GM19452 (cell line): ENCODE results near the gene TIRAP.
"Not testable (repeated sequence)": the region's sequence is repeated elsewhere in the genome, so short reads cannot be mapped to it uniquely, and the experiment has no call there.

ENCODE experiments used
- ATAC-seq: cut with Tn5 transposase; IDR thresholded peaks from one replicate; pipeline ENCODE4 v1.9.1; 2021; ENCODE audit not compliant: unreplicated experiment

The TIRAP gene

GRCh38 chr11:126282361-126282735 is 545 bp upstream of the TIRAP start:
- ATAC-seq, result no peak

GRCh38 chr11:126284829-126285228 is 1.9 kb downstream of the TIRAP start:
- peak; percentile 45 for ATAC-seq

GRCh38 chr11:126288237-126288636 is 5.3 kb downstream of the TIRAP start:
- ATAC-seq, result no peak

GRCh38 chr11:126290887-126291286 is 8.0 kb downstream of the TIRAP start:
- no peak for ATAC-seq

GRCh38 chr11:126293726-126294125 is 10.8 kb downstream of the TIRAP start:
- ATAC-seq, result no peak

- ATAC-seq, result no peak
Observed at GRCh38 chr11:126297004-126297403, 14.1 kb downstream of the TIRAP start.

GRCh38 chr11:126303623-126304456 is 20.9 kb downstream of the TIRAP start, which contains the start of gene DCPS:
TSS of gene DCPS (plus strand) at chr11:126304060. CDS start at chr11:126304081, 21 bp downstream.
- peak; percentile 88 for ATAC-seq

GRCh38 chr11:126304457-126305075 is 21.7 kb downstream of the TIRAP start:
- ATAC-seq, result peak; percentile 1

- ATAC-seq, result peak; percentile 66
Observed at GRCh38 chr11:126305699-126306098, 22.8 kb downstream of the TIRAP start.

GRCh38 chr11:126307706-126308105 is 24.8 kb downstream of the TIRAP start:
- no peak for ATAC-seq

GRCh38 chr11:126308271-126308671 is 25.4 kb downstream of the TIRAP start:
- no peak for ATAC-seq

GRCh38 chr11:126308771-126309170 is 25.9 kb downstream of the TIRAP start:
- ATAC-seq, result not testable (repeated sequence)

- ATAC-seq, result peak; percentile 33
Observed at GRCh38 chr11:126310200-126310991, 27.5 kb downstream of the TIRAP start.

- no peak for ATAC-seq
Observed at GRCh38 chr11:126310992-126311310, 28.1 kb downstream of the TIRAP start.

GRCh38 chr11:126311401-126312291 is 28.8 kb downstream of the TIRAP start:
- peak; percentile 71 for ATAC-seq

GRCh38 chr11:126312961-126313360 is 30.1 kb downstream of the TIRAP start:
- no peak for ATAC-seq

GRCh38 chr11:126313826-126314225 is 30.9 kb downstream of the TIRAP start:
- ATAC-seq, result no peak

- ATAC-seq, result no peak
Observed at GRCh38 chr11:126317432-126317755, 34.5 kb downstream of the TIRAP start.

GRCh38 chr11:126317756-126318573 is 35.1 kb downstream of the TIRAP start:
- ATAC-seq, result peak; percentile 34
